Stimulated activated naive CD4-positive, alpha-beta T cell treated with Interleukin-2 at 50 U/mL for 16 hours (primary cell): ENCODE results near the gene SMAD3.
"Not testable (repeated sequence)": the region's sequence is repeated elsewhere in the genome, so short reads cannot be mapped to it uniquely, and the experiment has no call there.

Source experiments
- DNase-seq: peaks from one replicate; lab custom pipeline; 2025; lab: John Stamatoyannopoulos, UW

Gene SMAD3

DNA sequence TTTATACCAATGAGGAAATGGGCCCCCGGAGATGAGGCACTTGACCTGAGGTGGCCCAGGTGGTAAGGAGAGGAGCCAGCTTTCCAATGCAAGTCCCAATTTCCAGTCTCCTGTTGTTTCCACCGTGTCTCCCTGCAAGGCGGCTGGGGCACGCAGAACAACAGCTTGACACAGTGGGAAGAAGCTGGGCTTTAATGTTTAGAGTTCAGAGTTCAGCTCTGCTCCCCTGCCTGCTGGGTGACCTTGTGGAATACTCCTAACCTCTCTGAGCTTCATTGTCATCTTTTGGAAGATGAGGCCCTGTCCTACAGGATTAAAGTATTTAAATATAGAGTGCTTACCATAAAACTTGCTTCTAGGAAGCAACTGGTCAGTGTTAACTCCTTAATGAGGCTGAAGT lies 80.3 kb downstream of the SMAD3 start:
- DNase-seq, result no peak

DNA sequence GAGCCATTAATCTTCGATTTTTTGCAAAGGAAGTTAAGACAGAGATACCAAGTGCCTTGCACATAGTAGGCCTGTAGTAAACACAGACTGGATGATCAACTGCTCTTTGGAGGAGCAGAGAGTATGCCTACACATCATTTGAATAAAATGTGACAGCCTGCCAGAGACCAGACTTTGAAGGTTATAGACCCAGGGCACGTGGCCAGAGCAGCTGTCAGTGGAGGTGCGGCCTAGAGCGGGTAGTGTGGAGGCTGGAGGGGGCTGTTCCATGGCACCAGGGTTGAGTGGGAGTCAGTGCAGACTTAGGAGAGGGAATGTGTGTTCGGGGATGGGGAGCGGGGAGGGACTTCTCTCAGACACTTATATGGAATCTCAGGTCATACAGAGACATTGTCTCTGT lies 80.8 kb downstream of the SMAD3 start:
- no peak for DNase-seq

- DNase-seq, result no peak
Measured at GRCh38 chr15:67146875-67147381, 81.5 kb downstream of the SMAD3 start.

DNA sequence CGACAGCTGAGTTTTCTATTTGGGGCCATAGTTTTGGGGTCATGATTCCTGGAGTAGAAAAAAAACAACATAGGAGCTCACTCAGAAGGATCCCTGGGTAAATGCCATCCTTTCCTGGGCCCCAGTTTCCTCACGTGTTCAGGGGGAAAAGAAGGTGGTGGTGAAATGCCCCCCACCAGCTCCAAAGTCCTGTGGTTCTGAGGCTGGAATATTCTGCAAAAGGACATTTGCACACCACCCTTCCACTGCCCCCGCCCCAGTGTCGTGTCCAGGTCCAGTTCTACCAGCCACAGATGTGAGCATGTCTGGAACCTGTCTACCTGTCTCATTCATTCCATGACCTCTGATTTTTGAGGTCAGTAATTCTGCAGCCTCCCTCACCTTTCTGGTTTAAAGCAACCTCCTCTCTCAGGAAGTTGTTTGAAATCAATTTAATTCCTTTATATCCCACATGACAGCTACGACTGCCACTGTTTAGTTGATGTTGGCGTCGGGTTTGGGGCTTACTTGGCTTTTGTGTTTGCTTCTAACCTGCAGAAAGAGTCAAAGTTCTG lies 82.1 kb downstream of the SMAD3 start:
- DNase-seq, result no peak

DNA sequence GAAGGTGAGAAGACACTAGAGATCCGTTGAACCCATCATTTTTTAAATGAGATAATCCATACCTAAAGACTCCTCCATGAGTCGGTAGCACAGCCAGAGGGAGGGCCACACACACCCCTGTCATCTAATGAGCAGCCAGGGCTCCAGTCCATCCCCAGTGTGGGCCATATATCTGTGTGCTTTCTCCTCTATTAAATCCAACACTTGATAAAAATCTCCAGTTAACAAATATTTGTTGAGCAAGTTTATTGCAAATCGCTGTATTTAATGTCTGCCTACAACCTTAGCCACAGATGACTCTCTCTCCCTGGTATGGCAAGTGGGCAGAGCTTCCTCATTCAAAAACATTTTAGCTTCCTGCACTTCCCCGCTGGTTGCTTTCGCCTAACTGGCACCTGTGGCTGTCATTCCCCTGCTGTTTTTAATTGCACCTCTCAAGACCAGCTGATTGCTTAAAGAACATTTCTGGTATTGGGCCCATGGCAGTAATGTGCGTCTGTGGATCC lies 82.8 kb downstream of the SMAD3 start:
- no peak for DNase-seq

DNA sequence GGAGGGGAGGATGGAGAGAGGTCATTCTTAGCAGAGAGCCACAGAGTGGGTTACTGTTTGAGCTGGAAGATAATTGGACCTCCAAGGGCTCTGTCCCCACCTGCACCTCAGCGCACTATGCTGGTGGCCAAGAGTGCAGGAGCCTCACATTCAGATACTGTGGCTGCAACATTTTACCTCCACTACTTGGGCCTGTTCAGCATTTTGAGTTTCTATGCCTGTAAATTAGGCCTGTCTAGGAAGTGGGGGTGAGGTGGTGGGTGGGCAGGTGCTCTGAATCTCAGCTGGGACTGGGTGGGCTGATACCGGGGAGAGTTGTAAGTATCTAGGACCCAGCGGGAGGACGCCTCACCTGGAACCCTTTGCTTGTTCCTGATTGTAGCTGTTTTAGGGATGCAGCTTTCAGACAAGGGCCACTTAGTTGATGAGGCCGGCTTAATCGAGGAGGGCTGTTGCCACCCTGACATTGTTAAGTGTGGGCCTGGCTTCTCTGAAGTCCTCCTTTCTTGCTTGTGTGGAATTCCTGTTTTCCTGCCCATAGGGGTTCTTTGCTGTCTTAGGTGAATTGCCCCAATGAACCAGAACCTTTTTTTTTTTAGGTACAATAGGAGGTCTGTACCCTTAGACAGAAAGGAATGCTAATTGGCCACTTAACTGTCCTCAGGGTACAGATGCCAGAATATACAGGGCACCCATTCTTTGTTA lies 83.8 kb downstream of the SMAD3 start:
- no peak for DNase-seq

GRCh38 chr15:67149773-67150022 lies 84.3 kb downstream of the SMAD3 start:
- no peak for DNase-seq

DNA sequence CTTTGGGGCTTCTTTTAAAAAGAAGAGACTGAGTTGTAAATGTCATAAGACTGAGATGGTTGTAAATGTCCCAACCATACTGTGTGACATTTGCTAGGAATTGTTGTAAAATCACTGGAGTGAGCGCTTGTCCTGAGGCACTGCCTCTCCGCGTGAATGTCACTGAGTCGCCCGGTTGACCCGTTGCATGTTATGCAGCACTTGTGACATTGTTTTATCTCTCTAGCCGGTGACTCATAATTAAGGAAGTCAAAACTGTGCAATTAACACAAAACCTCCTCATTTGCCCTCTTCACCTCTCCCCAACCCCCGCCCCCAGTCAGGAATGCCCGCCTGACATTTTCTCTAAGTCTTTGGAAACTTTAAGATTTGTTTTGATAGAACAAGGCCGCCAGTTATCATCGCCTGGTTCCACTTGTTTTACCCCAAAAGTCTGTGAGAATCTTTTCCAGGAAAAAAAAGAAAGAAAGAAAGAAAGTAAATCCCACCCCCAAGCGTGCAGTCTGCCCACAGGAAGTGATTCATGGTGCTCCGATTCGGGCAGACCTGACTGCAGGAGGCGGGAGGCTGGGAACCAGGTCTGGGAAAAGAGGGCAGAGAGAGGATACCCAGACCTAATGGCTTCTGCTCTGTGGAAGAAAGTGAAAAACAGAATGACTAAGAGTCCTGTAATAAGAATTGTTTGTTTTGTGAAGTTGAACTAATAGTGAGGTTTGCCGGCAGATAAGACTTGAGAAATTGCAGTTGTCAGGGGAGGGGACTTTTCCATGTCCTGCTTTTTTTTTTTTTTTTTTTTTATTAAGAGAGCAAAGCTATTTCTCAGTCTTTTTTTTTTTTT lies 84.8 kb downstream of the SMAD3 start:
- DNase-seq, result peak; percentile 63

DNA sequence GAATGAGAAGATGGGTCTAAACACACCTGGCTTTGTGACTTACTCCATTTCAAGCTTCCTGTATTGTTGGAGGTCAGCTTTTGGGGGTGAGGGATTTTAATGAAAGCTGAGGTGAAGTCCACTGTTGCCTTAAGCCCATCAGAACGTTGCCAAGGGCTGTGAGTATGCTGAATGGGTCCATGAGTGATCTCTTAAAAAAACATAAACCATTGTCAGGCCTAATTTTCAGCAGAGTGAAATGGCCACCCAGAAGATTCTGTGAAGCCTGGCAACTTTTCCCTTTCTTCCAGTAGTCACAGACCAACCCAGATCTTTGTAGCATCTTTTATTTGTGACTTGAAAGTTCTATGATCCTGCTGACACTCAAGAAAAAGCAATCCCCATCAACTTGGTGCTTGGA lies 87.0 kb downstream of the SMAD3 start:
- DNase-seq, result no peak

- DNase-seq, result not testable (repeated sequence)
Measured at GRCh38 chr15:67153044-67153443, 87.6 kb downstream of the SMAD3 start.

- no peak for DNase-seq
Measured at GRCh38 chr15:67154249-67154648, 88.8 kb downstream of the SMAD3 start.

GRCh38 chr15:67156426-67156825 lies 91.0 kb downstream of the SMAD3 start:
- no peak for DNase-seq

DNA sequence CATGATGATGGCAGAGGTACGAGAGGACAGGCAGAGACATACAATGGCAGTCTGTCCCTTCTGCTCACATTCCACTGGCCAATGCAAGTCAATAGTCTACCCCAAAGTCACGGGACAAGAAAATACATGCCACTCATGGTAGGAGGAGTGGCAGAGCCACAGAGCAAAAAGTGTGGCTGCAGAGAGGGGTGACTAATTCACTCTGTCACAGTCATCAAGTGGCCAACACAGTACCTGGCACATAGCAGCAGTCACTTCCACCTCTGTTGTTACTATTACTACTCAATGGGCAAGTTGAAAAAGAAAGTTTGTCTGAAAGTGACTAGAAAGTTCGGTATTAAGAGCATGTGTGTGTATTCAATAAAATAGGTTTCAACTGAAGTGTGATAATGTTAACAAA lies 91.4 kb downstream of the SMAD3 start:
- no peak for DNase-seq

GRCh38 chr15:67157521-67158252 lies 92.3 kb downstream of the SMAD3 start:
- DNase-seq, result no peak

DNA sequence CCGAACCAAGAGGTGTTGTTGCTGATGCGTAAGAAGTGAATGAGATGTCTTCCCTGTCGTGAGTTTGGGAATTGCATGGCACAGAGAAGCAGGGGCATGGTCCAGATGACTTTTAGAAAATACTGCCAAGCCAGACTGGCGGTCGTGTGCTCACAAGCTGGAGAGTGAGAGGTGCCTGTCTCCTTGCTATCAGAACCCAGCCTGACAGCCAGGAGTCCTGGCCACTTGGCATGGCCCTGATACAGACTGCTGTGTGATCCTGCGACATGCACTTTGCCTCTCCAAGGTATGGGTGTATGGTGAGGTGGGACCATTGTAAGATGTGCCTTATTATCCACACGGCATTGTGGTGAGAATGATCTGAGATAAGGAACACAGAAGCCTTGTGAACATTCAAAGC lies 93.0 kb downstream of the SMAD3 start:
- DNase-seq, result no peak

DNA sequence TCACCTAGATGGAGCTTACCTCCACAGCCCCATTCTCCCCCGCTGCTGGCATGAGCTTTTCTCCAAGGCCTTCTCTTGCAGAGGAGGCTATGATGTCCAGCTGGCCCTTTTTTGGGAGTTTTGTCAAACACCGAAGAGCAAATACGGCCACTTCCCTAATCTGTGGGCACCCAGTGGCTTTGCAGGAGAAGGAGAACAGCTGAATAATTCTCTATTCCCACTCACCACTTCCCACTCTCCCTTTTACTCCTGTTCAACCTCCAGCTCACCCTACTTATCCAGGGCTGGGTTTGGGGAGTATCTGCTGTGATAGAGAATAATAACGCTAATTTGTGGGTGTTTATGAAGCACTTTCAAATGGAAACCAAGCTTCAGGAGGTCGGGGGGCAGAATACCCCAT lies 96.0 kb downstream of the SMAD3 start:
- DNase-seq, result no peak

- no peak for DNase-seq
Measured at GRCh38 chr15:67161881-67162280, 96.5 kb downstream of the SMAD3 start.

DNA sequence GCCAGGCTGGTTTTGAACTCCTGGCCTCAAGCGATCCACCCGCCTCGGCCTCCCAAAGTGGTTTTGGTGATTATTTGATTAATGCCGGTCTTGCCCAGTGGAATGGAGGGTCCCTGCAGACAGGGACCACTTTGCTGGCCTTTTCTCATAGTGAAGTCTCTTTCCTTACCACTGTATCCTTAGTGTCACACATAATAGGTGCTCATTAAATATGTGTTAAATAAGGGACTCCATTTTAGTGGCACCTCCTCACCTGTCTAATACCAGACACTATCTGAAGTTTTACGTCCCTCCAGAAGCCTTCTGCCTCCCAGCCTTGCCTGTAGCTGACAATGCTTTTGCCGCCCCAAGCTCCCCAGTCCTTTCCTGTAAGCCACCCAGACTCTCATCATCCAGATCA lies 97.8 kb downstream of the SMAD3 start:
- no peak for DNase-seq

- DNase-seq, result no peak
Measured at GRCh38 chr15:67164401-67164791, 99.0 kb downstream of the SMAD3 start.

DNA sequence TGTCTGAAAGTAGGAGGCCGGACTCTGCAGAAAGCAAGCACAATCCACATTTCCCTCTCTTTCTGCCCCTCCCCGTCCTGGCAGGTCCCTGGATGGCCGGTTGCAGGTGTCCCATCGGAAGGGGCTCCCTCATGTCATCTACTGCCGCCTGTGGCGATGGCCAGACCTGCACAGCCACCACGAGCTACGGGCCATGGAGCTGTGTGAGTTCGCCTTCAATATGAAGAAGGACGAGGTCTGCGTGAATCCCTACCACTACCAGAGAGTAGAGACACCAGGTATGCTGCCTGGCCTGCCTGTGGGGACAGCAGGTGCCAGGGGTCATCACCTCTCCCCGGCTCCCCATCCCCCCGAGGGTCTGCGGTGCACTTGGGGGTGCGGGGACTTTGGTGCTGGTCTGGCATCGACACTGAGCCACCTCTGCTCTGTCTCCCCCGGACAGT lies 99.4 kb downstream of the SMAD3 start:
- no peak for DNase-seq

- DNase-seq, result no peak
Measured at GRCh38 chr15:67165254-67166253, 100.2 kb downstream of the SMAD3 start.
